ENCODE data around the gene HAO2.

The HAO2 gene

GRCh38 chr1:119385650-119386049 lies 17.1 kb downstream of the HAO2 start:
- Histone ChIP-seq H3K4me2 (ENCODE audit: insufficient read depth, low read length) (no peak overlapping the region), H3K27me3 (ENCODE audit: insufficient read depth, low read length, poor library complexity) (no peaks in the 10 kb centered on the region), H3K4me1 (ENCODE audit: insufficient read depth, low read length) (no peaks in the 10 kb centered on the region), H4K20me1 (ENCODE audit: insufficient read depth, low read length) (no peaks in the 10 kb centered on the region), H3K9ac (ENCODE audit: low read depth, low read length) (no peak overlapping the region), H3K36me3 (ENCODE audit: insufficient read depth, low read length) (no peaks in the 10 kb centered on the region), H3K9me3 (ENCODE audit: insufficient read depth, low read length, severe bottlenecking) (no peaks in the 10 kb centered on the region), H3K79me2 (ENCODE audit: insufficient read depth, low read length) (no peaks in the 10 kb centered on the region), H3K27ac (ENCODE audit: low read length) (no peak overlapping the region), H2AFZ (ENCODE audit: low read depth, low read length) (no peak overlapping the region), H3K4me3 (ENCODE audit: low read depth in 1 of 2, low read length in 2 of 2) (no peak overlapping the region)
- no peak for TF ChIP-seq EZH2 (IDR thresholded peaks at IDR 0.05; ENCODE audit: borderline replicate concordance, low read depth, low read length, severe bottlenecking)
- no peak for TF ChIP-seq CTCF (IDR thresholded peaks at IDR 0.05; ENCODE audit: borderline replicate concordance, extremely low read depth, low read length, poor library complexity, severe bottlenecking)
- no peak for ATAC-seq (ENCODE audit: insufficient read depth, low read depth)
- no peak for DNase-seq

- no peaks in the 10 kb centered on the region for H3K27me3 ChIP-seq (ENCODE audit: insufficient read depth, low read length, poor library complexity)
- no peak overlapping the region for H3K4me3 ChIP-seq (ENCODE audit: low read depth in 1 of 2, low read length in 2 of 2)
- no peak for ATAC-seq (ENCODE audit: insufficient read depth, low read depth)
- no peaks in the 10 kb centered on the region for H3K36me3 ChIP-seq (ENCODE audit: insufficient read depth, low read length)
- TF ChIP-seq CTCF (IDR thresholded peaks at IDR 0.05; ENCODE audit: borderline replicate concordance, extremely low read depth, low read length, poor library complexity, severe bottlenecking) (no peak), EZH2 (IDR thresholded peaks at IDR 0.05; ENCODE audit: borderline replicate concordance, low read depth, low read length, severe bottlenecking) (no peak)
- no peak overlapping the region for H3K27ac ChIP-seq (ENCODE audit: low read length)
- no peak overlapping the region for H2AFZ ChIP-seq (ENCODE audit: low read depth, low read length)
- no peak for DNase-seq
- H3K9me3 ChIP-seq (ENCODE audit: insufficient read depth, low read length, severe bottlenecking), result no peaks in the 10 kb centered on the region
- H4K20me1 ChIP-seq (ENCODE audit: insufficient read depth, low read length), result no peaks in the 10 kb centered on the region
- H3K4me2 ChIP-seq (ENCODE audit: insufficient read depth, low read length), result no peak overlapping the region
- H3K79me2 ChIP-seq (ENCODE audit: insufficient read depth, low read length), result no peaks in the 10 kb centered on the region
- H3K9ac ChIP-seq (ENCODE audit: low read depth, low read length), result no peak overlapping the region
- H3K4me1 ChIP-seq (ENCODE audit: insufficient read depth, low read length), result no peaks in the 10 kb centered on the region
These were observed 19.3 kb downstream of the HAO2 start for GRCh38 chr1:119387858-119388257.

GRCh38 chr1:119388450-119388849 lies 19.9 kb downstream of the HAO2 start:
- Histone ChIP-seq H3K79me2 (ENCODE audit: insufficient read depth, low read length) (no peaks in the 10 kb centered on the region), H2AFZ (ENCODE audit: low read depth, low read length) (no peak overlapping the region), H3K9ac (ENCODE audit: low read depth, low read length) (no peak overlapping the region), H3K4me1 (ENCODE audit: insufficient read depth, low read length) (no peaks in the 10 kb centered on the region), H3K4me2 (ENCODE audit: insufficient read depth, low read length) (no peak overlapping the region), H3K27me3 (ENCODE audit: insufficient read depth, low read length, poor library complexity) (no peaks in the 10 kb centered on the region), H4K20me1 (ENCODE audit: insufficient read depth, low read length) (no peaks in the 10 kb centered on the region), H3K27ac (ENCODE audit: low read length) (no peak overlapping the region), H3K36me3 (ENCODE audit: insufficient read depth, low read length) (no peaks in the 10 kb centered on the region), H3K4me3 (ENCODE audit: low read depth in 1 of 2, low read length in 2 of 2) (no peak overlapping the region), H3K9me3 (ENCODE audit: insufficient read depth, low read length, severe bottlenecking) (no peaks in the 10 kb centered on the region)
- ATAC-seq (ENCODE audit: insufficient read depth, low read depth), result no peak
- DNase-seq, result no peak
- TF ChIP-seq CTCF (IDR thresholded peaks at IDR 0.05; ENCODE audit: borderline replicate concordance, extremely low read depth, low read length, poor library complexity, severe bottlenecking), result no peak
- TF ChIP-seq EZH2 (IDR thresholded peaks at IDR 0.05; ENCODE audit: borderline replicate concordance, low read depth, low read length, severe bottlenecking), result no peak

GRCh38 chr1:119390526-119390925 lies 21.9 kb downstream of the HAO2 start:
- DNase-seq, result no peak
- Histone ChIP-seq H3K4me3 (ENCODE audit: low read depth in 1 of 2, low read length in 2 of 2) (no peak overlapping the region), H3K4me2 (ENCODE audit: insufficient read depth, low read length) (no peak overlapping the region), H3K27ac (ENCODE audit: low read length) (no peak overlapping the region), H3K9me3 (ENCODE audit: insufficient read depth, low read length, severe bottlenecking) (no peaks in the 10 kb centered on the region), H3K36me3 (ENCODE audit: insufficient read depth, low read length) (no peaks in the 10 kb centered on the region), H3K4me1 (ENCODE audit: insufficient read depth, low read length) (no peaks in the 10 kb centered on the region), H2AFZ (ENCODE audit: low read depth, low read length) (no peak overlapping the region), H3K27me3 (ENCODE audit: insufficient read depth, low read length, poor library complexity) (no peaks in the 10 kb centered on the region), H3K9ac (ENCODE audit: low read depth, low read length) (no peak overlapping the region), H3K79me2 (ENCODE audit: insufficient read depth, low read length) (no peaks in the 10 kb centered on the region), H4K20me1 (ENCODE audit: insufficient read depth, low read length) (no peaks in the 10 kb centered on the region)
- no peak for ATAC-seq (ENCODE audit: insufficient read depth, low read depth)
- TF ChIP-seq EZH2 (IDR thresholded peaks at IDR 0.05; ENCODE audit: borderline replicate concordance, low read depth, low read length, severe bottlenecking) (no peak), CTCF (IDR thresholded peaks at IDR 0.05; ENCODE audit: borderline replicate concordance, extremely low read depth, low read length, poor library complexity, severe bottlenecking) (no peak)
